ENCODE data around the gene HMGN5.

DNA sequence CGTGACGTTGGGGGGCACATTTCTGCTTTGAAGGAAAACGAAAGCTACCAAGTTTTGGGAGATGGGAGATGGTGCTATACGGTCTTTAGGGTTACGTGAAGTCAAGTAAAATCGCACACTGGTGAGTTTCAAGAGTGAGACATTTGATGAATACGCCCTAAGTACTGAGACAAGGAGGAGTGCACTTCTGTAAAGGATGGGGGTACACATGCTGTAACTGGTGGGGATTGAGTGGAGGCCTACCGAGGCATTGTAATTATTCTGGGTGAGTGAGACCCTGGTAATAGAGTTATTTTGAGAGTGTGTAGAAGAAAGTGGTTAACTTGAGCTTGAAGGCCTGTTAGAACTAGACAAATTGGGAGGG lies 725 bp upstream of the HMGN5 start:
- TF ChIP-seq, protein P1, sequence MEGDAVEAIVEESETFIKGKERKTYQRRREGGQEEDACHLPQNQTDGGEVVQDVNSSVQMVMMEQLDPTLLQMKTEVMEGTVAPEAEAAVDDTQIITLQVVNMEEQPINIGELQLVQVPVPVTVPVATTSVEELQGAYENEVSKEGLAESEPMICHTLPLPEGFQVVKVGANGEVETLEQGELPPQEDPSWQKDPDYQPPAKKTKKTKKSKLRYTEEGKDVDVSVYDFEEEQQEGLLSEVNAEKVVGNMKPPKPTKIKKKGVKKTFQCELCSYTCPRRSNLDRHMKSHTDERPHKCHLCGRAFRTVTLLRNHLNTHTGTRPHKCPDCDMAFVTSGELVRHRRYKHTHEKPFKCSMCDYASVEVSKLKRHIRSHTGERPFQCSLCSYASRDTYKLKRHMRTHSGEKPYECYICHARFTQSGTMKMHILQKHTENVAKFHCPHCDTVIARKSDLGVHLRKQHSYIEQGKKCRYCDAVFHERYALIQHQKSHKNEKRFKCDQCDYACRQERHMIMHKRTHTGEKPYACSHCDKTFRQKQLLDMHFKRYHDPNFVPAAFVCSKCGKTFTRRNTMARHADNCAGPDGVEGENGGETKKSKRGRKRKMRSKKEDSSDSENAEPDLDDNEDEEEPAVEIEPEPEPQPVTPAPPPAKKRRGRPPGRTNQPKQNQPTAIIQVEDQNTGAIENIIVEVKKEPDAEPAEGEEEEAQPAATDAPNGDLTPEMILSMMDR (IDR thresholded peaks at IDR 0.05; ENCODE audit: low read length): no peak
- no peak for TF ChIP-seq EZH2 (IDR thresholded peaks at IDR 0.05; ENCODE audit: borderline replicate concordance, low read length)
